Measurements from ENCODE around the gene AMFR.

The AMFR gene

DNA sequence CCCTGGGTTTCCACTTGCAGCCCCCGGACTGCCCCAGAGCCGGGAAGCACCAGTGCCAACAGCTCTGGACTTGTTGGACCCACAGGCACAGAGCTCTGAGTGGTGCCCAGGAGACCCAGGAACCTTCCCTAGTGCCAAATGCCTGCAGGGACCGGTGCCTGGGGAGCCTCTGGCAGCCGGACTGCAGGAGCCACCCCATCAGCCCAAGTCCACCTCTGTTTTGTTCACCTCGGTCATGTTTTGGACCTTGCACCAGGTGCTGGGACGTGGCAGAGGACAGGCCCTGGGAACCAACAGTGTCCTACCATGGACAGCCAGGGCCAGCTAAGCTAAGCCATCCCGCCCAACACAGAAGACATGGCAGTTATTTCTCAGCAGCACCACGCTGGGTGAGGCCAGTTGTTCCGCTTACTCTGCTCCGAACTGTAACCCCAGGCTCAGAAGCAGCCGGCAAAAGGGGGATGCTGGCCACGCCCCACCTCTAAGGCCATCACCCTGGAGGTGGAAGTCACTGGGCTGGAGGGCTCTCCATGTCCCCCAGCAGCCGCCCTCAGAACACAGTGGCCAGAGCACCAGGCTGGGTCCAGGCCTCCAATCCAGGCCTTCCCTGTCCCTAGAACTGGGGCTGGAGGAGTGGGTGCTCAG, 79.8 kb downstream of the AMFR start:
- no peak for DNase-seq

DNA sequence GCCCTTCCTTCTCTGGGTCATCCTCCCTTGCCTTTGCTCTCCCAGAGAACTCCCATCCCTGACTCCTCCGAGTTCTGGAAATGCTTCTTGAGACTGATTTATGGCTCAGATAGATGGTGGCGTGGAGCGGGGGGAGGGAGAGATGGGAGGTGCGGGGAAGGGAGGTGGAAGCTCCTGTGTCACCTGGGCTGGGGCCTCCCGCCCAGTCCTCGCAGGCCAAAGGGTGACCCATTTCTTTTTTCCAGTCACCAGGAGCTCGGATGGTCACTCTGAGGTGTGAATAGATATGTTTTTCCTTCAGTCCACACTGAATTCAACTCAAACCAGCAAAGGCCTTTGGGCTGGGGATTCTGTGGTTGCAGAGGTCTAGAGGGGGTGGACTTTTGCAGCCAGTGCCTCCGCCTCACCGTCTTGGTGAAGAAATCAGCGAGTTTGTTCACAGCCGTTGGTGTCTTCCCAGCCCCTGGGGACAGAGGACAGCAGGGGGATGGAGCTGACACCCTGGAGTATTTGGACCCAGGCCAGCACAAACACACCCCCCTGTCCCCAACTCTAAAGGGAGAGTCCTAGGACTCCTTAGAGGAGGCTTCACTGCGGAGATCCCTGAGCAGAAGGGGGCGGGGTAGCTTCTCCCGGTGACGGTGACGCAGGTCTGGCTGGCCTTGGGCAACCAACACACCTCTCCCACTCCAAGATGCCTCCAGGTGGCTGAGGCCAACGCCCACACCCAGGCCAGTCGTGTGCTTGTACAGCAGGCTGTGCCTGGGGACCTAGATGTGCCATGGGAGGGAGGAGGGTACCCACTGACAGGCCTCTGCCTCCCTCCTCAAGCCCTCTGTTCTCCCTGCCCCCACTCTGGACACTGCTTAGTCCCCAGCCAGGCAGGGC, 80.6 kb downstream of the AMFR start:
- DNase-seq: no peak

DNA sequence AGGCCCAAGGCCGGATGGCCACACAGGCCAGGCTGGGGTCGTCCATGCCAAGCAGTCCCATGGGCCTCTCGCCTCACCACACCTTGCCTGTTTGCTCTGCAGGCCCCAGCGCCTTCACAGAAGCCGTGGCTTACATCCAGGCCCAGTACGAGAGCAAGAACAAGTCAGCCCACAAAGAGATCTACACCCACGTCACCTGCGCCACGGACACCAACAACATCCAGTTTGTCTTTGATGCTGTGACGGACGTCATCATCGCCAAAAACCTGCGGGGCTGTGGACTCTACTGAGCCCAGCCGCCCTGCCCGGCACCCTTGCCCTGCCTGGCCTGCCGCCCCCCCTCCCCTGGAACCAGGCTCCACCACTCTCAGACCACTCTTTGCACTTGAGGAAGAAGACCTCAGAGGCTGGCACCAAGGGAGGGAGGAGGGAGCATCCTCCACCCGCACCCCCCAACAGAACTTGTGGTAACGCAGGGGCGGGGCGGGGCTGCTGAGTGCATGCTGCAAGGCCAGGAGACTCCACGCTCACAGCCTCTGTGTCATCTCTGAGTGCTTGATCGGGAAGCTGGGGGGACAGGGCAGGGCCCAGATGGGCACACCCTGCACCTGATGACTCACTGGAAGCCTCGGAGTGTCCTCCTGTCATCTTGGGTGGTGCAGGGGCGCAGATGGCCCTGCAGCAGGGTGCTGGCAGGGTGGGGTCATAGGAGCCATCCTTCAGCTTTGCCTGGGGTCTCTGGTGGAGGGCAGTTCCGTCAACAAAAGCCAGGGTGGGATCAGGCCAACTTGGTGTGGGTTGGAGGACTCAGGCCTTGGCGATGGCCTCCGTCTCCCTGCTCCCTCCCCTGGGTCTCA, 81.5 kb downstream of the AMFR start:
- no peak for DNase-seq

DNA sequence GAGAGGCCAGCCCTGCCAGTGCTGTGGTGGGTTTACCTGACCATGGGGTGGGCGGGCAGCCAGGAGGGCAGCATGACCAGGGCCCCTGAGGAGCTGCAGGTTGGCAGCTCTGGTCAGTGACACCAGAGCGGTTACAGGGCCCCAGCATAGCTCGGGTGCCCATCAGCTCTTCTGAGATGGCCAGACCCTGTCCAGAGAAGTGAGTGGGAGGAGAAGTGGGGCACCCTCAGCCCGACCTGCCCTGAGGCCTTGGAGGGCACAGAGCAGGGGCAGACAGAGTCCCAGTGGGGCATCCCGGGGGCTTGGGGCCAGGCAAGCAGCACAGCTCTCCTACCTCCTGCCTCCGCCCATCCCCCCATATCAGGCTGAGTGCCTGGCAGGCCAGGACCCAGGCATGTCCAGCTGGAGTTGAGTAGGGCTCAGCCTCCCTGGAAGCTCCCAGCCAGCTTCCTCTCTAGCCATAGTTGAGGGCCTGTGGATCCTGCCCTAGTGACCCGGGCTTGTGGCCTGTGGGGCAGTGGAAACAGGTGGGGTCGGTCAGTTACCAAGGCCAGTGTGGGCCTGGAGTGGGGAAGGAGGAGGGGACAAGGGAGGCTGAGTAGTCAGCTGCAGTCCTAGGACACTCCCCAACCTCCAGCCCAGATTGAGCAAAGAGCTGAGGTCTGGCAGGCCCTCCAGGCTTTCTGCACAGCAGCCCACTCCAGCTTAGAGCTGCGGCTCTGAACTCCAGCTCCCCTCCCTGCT, 83.5 kb downstream of the AMFR start:
- DNase-seq: no peak

DNA sequence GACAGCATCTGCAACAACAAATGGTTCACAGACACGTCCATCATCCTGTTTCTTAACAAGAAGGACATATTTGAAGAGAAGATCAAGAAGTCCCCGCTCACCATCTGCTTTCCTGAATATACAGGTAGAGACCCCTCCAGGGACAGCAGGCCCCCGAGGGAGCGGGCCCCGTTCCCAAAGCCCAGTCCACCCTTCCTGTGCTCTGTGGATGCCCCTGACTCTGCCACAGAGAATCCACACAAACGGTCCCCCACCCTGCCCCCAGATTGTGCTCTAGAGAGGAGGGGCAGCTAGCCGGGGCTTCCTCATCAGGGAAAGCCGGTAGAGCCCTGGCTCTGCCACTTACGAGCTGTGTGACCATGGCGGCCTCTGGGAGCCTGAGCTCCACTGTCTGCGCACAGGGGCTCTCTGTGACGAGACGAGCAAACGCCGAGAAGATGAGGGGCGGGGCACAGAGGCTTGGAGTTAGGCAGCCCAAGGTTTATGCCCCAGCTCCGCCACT, 84.4 kb downstream of the AMFR start:
- no peak for DNase-seq

DNA sequence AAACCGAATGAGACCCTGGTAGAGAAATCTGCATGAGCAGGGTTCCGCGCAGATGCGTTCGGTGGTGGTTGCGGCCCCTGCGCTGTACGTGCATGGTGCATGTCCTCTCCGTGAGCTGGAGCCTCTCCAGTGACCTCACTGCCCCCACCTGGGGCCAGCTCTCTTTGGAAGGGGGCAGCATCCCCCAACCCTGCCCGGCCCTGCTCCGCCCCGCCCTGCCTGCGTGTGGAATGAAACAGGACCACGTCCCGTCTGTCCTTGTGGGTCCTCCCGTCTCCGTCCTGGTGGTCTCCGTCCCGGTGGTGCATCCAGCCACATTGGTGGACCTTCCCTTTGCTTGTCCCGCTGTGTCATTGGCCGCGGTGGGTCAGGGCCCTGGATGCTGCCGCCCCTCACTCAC, 84.9 kb downstream of the AMFR start:
- no peak for DNase-seq

DNA sequence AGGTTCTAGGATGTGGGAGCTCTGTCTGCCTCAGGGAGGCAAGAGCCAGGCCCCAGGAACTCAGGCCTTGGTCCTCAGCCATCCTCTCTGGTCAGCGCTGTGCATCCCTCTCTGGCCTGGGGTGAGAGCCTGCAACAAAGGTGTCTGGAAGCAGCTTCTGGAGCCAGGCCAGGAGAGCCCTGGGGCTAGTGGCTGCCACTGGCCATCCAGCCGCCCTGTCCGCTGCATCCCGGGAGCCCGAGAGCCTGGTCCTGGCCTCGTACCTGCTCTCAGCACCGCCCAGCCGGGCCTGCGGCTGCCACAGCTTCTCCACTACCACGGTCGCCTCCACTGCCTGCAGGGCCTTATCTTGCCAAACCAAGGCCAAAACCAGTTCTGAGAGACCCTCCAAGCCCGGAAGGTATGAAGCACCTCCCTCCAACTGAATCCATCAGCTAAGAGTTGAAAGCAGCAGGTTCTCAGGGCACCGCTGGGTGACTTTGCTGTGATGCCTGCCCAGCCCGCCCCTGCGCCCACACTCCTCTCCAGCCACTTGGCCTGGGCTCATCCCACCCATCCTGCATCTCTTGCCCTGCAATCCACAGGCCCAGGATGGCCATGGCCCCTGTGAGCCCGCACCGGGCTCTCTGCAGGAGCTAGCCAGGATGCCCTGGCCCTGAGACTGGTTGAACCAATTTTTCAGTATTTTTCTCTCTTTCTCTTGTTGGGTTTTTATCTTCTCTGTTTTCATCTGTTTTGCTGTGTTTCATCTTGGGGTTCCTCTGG, 85.7 kb downstream of the AMFR start:
- DNase-seq: no peak

DNA sequence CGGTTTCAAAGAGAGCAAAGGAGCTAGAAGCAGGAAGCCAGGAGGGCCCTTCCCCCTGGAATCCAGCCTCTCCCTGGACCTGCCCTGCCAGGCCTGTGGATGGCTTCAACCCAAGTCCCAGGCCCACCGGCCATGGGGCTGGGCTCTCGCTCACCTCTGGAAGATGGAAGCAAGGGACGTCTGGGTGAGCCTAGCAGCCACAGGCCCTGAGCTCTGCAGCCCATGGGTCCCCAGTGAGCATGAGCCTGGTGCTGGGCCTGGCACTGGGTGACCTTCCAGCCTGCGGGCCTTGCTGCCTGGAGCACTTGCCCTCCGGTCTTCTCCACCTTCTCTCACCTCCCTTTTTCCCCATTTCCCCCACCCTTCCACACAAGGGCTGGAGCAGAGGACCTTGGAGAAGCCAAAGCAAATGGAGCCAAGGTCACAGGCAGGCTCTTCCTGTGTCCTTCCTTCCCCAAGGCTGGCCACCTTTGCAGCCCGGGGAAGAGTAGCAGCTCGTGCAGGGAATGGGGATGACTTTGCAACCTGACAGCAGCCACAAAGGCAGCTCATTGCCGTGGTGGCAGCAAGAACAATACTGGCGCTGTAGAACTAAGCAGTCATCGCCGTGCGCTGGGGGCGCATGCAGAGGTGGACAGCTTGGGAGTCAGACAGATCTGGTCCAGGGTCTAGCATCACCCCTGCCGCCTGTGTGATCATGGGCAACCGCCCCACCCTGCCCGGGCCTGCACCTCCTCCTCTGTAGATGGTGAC, 86.6 kb downstream of the AMFR start:
- DNase-seq: no peak

DNA sequence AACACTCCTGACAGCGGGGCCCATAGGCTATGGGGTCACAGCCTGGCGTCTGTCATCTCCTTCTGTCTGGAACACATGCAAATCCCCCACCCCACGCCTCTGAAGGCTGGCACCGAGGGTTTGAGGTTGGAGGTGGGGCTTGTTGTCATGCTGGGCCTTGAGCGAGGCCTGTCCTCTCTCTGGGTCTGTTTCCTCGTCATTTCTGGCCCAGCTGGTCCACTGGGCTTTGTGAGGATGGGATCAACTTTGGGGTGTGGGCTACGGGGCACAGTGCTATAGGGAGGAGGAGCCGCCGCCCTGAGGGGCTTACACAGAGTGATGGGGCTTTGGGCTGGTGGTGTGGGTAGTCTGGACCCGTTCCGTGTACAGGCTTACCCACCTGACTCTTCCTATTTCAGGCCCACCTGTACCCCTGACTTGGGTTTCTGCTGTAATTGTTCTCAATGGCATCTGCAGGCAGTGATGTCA, 87.5 kb downstream of the AMFR start:
- DNase-seq: no peak

DNA sequence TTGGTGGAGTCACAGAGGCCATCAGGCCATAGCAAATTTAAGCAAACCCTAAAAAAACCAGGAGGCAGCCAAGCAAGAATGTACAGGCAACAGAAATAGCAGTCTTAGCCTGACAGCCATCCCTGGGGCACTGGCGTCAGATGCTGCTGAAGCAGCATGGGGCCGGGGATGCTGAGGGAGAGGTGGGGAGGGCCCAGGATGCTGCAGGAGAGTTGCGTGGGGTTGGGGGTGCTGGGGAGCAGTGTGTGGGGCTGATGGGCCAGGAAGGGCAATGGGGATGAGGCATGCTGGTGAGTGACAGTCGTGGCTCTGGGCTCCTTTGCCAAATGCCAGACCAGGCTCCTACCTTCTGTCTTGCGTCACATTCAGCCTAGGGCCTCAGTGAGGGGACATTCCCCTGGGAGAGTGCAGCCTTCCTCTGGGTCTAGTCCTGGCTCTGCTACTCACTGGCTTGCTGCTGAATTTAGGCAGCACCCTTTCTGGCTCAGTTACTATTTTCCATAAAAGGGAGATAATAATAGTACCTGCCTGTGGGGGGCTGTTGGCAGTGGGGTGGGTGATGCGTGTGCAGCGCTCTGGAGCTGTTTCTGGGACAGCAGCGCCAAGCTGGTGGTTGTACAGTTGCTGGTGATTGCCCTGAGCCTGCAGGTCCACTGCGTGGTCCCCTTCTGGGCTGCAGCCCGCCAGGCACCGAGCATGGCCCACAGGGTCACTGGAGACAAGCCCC, 88.1 kb downstream of the AMFR start:
- DNase-seq: no peak

DNA sequence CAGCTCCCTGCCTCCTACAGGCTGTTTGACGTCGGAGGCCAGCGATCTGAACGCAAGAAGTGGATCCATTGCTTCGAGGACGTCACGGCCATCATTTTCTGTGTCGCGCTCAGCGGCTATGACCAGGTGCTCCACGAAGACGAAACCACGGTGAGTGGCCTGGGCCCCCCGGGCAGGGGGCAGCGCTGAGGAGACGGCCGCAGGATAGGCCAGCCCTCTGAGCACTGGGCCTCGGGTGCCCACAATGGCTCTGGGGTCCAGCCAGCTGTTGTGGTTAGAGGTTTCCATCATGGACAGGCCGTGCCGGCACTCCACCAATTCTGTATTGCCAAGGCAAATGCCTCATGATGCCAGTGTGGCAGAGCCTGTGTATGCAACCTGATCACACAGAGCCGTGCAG, 88.6 kb downstream of the AMFR start:
- no peak for DNase-seq

DNA sequence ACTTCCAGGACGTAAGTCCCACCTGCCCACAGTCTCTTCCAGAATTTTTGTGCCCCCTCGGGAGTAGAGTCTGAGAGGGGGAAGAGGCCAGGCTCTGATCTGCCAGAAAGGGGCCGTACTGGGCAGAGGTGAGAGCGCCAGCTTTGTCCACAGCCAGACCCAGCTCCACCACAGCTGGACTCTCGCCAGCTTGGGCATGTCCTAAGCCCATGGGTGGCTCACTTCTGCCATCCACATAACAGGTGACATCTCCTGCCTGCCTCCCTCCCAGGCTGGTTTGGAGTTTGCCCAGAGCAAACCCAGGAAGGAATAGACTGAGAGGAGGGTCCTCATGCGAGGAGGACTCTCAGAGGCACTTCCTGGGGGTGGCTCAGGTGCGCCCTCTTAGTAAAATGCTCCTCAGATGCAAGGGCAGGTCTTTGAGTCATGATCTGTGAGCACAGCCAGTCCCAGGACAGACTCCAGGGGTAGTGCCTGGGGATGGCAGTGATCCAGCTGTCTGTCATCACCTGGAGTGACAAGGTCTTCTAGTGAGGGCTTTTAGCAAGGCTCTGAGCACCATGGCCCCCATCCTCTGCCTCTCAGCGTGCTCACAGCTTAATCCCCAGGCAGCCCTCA, 89.2 kb downstream of the AMFR start:
- DNase-seq: no peak

DNA sequence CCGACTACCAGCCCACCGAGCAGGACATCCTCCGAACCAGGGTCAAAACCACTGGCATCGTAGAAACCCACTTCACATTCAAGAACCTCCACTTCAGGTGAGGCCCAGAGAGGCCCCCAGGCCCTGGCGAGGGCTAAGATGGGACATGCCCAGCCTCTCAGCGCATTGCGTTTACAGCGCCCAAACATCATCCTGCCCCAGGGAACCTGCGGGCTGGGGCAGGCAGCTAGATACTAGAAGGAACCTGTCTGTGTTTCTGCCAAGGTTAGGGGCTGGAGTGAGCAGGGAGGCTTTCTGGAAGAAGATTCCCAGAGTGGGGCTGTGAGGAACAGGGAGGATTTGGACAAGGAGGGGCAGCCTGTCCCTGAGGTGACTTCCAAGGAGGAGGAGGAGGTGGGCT, 90.6 kb downstream of the AMFR start:
- DNase-seq: no peak

DNA sequence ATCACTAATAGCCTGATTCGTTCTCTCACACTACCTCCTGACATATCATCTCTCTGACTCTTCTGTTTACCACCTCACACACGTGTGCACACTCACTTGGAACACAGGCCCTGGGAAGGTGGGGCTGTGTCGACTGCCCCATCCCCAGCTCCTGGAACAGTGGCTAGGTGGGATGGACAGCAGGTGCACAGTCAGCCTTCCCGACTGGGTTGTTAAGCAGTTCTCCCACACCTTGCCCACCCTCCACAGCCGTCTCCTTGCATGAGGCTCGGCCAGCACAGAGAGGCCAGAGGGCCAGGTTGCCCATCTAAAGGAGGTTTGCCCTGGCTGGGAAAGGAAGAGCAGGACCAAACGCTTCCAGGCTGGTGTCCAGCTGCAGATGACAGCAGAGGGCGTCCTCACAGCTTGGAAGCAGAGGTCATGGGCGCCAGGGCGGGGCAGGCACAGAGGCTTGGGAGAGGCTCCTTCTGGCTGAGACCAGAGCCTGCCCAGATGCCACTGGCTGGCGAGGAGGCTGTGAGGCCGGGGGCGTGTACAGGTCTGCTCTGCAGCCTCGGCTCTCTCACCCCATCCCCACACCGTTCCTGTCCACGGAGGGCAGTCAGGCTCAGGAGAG, 92.8 kb downstream of the AMFR start:
- DNase-seq: no peak

DNA sequence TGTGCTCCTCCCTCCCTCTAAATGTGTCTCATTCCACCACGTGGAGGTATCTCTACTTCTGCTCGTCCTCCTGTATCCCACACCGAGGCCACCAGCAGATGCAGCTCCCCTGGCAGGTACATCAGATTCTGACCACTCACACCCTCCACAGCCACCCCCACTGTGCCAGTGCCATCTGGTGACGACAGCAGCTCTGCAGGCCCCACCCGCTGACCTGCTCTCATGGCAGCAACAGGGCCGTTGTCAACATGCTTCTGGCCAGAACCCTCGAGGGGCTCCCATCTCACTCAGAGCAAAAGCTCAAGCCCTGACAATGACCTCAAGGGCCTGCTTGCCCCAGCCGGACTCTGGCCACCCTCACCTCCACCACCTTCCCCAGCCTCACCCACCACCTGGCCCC, 93.4 kb downstream of the AMFR start:
- no peak for DNase-seq

DNA sequence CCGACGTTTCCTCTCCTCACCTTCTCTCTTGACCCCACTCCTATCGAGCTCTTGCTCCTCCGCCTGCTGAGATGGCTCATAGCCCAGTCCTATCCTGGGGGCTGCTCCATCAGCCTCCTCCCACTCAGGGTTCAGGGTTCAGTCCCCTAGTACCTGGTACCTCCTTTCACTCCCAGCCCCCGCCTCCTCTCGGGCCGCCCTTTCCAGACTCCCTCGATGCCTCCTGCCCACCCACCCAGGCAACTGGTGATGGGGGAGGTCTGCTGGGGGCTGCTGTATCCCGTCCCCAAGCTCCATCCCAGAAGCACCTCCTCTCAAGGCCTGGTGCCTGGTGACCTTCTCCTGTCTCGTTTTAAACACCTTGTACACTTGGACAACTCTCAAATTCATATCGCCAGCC, 93.9 kb downstream of the AMFR start:
- no peak for DNase-seq

DNA sequence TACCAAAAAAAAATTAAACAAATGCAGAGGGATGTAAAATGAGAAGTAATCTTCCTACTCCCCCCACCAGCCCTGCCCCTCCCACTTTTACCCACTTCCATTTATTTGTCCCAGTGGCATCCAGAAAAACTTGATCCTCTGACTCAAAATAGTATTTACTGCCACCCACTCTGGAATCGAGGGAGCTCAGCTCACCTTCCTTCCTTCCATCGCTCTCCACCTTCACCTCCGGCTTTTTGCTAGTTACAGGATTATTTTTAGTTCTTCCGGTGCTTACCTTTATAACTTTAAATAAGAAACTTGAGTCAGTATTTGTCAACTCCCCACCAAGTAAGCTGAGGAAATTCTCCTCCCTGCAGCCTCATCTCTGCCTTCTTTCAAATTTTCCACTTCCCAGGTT, 94.9 kb downstream of the AMFR start:
- DNase-seq: no peak

DNA sequence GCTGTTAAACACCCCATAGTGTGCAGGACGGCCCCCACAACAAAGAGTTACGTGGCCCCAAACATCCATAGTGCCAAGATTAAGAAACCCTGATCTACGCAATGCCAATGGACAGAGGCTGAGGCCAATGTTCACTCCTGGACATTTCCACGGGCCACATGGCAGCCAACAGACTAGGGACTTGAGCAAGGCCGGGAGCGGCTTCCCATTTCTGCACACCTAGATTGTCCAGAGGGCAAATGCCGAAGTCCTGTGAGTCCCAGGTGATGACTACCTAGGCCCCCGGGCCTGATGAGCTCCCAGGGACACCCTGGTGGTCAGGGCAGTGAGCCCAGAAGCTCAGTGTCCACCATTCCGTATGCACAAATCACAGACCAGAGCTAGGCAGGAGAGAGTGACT, 95.5 kb downstream of the AMFR start:
- no peak for DNase-seq

DNA sequence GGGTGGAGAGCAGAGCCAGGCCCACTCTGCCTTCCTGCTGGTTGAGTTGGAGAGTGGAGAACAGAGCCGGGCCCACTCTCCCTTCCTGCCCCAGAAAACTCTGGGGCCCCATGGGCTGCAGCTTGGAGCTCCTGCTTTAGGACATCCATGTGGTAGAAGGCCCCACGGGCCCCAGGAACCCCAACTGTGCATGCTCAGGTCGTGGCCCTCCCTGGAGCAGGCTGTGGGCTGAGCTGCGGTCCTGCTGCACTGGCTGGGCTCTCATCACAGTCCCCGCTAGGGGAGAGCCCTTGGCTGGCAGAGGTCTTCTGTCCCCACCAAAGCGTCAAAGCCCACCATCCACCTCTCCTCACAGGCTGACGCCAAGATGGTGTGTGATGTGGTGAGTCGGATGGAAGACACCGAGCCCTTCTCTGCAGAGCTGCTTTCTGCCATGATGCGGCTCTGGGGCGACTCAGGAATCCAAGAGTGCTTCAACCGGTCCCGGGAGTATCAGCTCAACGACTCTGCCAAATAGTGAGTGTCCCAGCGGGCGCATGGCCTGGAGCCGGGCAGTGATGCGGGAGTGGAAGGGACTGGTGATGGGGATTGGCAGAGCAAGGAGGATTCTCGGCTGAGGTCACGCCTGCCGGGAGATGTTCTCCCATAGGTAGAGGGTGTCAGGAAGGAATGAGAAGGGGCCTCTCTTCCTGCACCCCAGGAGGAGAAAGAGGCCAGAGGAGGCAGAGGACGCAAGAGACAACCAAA, 96.9 kb downstream of the AMFR start:
- no peak for DNase-seq

Data from DMS 273 treated with DMSO at 0.1 percent for 48 hours (cell line).